GM19468 (cell line): Measurements from ENCODE around the gene PRPH2.
"Not testable (repeated sequence)": the region's sequence is repeated elsewhere in the genome, so short reads cannot be mapped to it uniquely, and the experiment has no call there.

Experiments
- ATAC-seq: cut with Tn5 transposase; IDR thresholded peaks from one replicate; pipeline ENCODE4 v1.9.1; 2021; ENCODE audit warnings: mild to moderate bottlenecking, moderate library complexity, moderate number of reproducible peaks; ENCODE audit not compliant: unreplicated experiment; ENCODE audit errors: extremely low read depth

The PRPH2 gene

DNA sequence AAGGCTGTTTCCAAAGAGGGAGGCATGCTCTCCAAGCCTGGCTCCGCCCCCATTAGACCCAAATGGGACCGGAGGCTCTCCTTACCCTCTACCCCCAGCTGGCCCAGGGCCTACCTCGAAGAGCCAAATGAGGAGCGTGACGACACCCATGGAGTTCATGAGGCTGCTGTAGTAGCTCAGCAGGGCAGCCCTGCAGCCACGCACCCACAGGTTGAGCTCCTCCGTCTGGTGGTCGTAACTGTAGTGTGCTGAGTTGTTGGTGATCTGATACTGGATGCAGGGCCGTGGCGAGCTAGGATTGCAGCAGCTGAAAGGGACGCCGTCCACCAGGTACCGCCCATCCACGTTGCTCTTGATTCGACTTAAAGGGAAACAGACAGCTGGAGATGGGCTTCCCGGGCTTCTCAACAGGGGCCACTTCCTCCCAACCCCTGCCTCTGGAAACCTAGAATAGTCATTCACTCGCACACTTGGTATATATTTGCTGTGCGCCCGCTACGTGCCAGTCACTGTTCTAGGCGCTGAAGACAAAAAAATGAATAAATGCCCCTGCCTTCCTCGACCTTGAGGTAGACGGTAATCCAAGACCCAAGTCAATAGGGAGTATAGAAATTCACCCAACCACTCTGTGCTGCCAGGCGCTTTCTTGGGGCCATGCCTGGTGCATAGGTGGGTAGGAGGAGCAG, 18.0 kb downstream of the PRPH2 start:
- no peak for ATAC-seq

DNA sequence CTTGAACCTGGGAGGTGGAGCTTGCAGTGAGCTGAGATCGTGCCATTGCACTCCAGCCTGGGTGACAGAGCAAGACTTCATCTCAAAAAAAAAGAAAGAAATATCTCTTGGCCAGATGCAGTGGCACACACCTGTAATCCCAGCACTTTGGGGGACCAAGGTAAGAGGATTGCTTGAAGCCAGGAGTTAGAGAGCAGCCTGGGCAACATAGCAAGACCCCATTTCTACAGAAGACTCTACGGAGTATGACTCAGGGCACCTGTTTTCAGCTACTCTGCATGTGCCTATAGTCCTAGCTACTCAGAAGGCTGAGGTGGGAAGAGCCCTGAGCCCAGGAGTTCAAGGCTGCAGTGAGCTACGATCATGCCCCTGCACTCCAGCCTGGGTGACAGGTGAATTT, 19.6 kb downstream of the PRPH2 start:
- not testable (repeated sequence) for ATAC-seq

DNA sequence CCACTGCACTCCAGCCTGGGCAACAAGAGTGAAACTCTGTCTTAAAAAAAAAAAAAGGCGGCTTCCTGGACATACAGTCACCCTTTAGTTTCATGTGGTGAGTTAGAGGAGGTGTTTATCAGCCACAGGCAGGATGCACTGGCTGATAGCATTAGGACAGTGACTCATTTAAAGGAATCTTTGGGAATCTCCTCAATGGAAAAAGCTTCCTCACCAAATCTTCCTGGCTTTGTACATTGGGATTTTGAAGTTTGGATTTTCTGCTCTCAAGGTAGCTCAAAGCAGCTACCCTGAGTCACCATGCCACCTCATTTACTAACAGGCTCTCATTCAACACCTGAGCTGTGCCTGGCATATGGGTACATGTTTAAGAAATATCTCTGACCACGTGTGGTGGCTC, 20.2 kb downstream of the PRPH2 start:
- no peak for ATAC-seq

DNA sequence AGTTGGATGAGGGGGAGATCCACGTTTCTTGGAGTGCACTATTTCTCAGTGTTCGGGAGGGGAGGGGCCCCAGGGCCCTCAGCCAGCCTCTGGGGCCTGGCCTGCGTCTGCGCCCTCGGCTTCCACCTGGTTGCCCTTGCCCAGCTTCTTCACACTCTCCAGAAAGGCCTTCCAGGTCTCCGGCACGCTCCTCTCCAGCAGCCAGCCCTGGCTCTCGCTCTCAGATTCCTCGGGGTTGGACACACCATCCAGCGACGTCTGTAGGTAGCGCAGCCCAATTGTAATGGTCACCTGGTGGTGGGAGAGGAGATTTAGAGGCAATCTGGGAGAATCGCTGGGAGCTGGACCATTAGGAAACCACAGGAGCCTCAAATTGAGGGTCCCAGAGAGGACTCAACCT, 24.2 kb downstream of the PRPH2 start:
- no peak for ATAC-seq

DNA sequence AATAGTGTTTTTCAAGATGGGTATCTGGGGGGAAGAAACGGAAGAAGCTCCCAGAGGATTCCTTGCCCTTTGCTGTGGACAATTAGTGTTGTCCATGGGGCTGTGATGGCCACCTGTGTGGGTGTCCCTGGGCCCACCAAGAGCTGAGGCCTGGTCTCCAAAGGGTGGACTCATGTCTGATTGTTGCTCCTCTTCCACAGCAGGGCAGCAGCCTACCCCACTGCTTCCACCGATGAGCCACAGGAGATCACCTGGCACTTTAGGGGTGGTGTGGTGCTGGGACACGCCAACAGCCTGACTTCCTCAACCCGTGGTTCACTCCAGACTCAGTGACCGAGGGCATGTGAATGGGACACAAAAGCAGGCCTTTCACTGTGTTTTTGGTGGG, 25.1 kb downstream of the PRPH2 start:
- no peak for ATAC-seq

DNA sequence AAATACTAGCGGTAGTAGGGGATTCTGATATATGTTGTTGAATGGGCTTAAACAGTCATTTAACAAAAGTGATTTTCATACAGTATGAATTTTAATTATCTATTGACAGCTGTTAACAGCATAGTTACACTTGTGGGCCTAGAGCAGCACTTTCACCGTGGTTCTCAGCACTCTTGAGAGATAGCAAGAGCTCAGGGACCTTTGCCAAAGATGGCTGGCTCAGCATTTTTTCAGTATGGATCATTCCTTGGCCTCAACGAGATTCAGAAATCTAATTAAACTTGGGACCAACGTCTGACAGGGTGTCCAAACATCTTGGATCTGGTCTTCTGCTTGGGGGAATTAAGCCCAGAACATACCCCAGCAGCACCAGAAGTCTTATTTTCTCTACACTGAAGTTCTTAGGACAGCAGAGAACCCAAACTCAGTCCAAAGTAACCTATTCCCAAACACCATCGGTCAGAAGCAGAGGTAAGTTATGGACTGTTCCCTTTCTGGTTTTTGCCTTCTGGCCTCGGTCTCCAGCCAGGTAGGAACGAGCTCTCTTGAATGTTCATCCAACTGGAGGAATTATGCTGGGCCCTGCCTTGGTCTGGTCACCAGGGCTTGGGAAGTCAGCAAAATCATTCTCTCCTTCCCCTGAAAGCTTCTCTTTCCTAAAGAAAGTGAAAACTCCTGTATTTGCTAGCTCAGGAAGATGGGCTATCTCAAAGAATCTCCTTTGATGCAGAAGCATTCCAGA, 25.7 kb downstream of the PRPH2 start:
- no peak for ATAC-seq

DNA sequence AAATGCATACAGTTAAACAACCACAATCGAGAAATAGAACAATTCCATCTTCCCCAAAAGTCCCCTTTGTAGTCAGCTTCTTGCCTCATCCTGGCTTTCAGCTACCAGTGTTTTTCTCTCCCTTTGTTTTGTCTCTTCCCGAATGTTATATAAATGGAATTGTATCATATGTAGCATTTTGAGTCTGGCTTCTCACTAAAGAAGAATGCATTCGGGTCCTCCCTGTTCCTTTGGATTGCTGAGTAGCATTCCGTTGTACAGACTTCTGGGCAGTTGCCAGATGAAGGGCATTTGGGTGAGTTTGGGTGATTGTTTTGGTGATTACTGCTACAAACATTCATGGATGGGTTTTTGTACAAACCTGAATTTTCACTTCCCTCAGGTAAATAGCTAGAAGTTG, 27.8 kb downstream of the PRPH2 start:
- no peak for ATAC-seq

DNA sequence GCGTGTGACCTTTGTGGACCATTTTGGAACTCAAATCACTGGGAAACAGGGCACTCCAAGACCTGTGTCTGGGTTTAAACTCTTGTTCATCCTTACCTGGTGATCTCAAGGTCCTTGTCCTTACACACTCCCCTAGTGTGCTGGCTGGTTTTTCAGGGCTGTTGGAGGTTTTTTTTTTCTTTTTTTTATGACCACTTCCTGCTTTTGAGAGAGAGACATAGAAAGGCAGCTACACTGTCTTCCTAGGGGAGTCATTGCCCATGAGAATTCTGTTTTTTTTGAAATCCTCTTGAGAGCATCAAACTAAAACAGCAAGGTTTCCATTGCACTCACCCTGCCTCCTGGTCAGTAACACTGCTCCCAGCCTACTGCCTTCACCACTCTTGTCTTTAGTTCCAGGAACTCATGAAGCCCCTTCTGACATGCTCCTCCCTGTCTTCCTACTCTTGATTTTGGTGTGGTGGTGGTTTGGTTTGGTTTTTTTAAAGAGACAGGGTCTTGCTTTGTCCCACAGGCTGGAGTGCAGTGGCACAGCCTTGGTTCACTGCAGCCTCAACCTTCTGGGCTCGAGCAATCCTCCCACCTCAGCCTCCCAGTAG, 28.6 kb downstream of the PRPH2 start:
- no peak for ATAC-seq

DNA sequence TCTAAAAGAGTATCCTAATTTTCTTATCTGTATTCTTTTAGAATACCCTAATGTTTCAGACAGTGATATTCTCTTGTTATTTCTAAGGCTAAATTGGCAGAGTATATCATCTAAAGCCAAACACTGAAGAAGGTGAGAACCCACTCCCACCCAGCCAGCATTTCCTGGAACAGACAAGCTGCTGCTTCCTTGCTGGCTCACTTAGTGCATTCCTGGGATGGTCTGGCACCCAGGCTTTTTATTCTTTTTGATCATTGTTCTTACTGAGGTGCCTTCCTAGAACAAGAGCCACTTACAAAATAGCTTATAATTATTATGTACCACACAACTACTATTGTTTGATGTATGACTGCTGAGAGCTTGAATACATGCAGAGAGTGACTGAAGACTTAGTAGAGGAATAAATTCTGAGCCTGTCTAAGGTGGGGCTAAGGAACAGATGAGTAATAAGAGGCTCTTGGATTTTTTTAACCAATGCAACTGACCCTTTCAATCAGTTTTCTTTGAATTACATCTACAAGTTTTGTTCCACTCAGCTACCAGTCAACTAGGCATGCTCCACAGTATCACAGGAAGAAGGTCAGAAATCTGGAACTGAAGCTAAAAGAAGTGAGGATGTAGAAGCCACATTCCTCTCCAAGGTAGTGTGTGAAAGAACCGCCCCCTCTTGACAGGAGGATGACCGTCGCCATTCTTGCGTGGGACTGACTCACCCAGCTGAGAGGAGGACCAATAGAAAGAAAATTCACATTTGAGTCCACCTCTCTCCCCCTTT, 30.1 kb downstream of the PRPH2 start:
- ATAC-seq, result no peak

DNA sequence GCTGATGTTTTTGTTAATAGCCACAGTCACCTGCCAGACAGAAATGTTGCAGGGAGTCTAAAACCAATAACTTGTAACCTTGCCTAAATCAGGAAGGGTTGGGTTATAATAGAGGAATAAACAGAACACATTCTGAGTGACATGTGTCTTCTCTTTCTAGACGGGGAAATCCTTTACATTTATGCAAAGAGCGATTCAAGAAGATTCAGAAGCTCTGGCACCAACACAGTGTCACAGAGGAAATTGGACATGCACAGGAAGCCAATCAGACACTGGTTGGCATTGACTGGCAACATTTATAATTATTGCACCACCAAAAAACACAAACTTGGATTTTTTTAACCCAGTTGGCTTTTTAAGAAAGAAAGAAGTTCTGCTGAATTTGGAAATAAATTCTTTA, 31.5 kb downstream of the PRPH2 start:
- no peak for ATAC-seq

DNA sequence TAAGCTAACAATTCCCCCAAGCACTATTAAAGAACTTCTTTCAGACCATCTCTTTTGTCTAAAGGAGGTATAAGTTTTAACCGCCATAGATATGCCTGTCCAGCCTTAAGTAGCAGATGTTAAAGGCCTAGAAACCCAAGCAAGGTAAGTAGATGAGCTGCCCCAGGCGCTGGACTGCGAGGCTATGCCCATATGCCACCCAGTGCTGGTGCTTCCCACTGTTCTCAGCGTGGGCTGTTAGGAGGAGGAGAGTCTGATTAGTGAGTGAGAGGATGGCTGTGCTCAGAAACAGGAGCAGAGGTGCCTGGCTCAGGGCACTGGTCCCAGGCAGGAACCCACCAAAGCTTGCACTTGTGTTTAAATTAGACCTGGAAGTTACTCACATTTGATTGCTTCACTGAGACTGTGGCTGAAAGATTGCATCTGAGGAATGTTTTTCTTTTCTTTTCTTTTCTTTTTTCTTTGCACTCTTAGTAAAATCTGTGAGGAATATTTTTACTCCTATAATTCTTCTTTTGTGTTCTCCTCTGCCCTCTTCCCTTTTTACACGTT, 32.2 kb downstream of the PRPH2 start:
- ATAC-seq, result no peak

DNA sequence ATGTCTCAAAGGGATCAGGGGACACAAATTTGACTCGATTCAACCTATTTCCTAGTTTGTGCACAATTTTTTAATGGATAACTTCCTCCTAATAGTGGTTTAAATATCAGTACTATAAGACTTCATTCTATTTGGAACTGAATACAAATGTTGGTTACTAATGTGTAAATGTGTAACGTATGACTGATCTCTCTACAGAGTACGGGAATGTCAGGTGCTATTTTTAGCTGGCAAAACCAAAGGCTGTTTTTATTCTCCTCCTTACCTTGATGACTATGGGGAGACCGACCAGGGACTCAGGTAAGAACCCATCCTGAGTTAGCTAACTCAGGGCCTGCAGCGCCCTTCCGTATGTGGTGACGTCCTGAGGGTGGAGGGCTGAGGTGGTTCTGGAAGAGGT, 33.0 kb downstream of the PRPH2 start:
- no peak for ATAC-seq

DNA sequence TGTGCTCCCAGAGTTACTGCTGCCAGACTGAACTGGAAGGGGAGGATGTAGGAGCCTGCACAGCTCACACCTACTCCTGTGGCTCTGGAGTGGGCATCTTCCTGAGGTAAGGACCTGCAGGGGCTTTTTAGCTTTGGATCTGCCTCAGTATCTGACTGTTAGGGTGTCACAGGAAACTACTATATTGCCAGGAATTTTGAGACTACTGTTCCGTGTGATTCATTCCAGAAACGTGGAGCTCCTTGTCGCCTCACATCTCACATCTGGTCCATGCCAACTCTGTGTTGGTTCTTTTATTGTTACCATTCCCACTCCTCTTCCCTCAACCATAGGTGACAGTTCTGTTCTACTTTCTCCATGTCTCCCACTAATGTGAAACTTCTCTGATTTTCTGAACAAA, 34.1 kb downstream of the PRPH2 start:
- ATAC-seq, result no peak

DNA sequence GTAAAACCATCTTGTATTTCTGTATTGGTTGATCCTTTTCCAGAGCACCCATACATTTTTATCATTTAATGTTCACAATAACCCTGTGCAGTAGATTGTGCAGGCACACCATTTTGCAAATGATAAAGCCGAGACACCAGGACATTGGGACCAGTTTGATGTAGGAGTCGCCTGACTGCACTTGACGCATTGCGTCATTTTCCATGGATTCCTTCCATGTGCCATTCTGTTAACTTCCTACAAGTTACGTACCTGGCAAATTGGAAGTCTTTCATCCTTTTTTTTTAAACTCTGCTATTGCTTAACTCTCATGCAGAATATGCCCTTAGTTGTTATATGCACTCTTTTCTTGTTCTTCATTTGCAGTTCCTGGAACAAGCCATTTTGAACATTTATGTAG, 43.0 kb downstream of the PRPH2 start:
- no peak for ATAC-seq

DNA sequence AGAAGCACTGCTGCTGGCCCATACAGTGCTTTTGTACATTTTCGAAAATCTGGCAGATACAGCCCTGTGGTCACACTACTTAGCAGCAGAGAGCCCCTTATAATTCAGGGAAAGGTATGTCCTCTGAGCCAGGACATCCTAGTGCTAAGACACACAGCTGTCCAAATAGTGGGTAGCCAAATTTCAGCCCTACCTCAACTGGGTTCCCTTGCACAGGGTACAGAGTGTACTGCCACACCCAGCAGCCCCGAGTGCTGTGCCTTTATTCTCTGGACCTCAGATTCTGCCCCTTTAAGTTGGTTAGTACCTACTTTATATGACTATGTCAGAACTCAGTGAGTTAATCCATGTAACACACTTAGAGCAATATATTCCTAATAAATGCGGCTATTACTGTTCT, 47.6 kb downstream of the PRPH2 start:
- ATAC-seq, result no peak

DNA sequence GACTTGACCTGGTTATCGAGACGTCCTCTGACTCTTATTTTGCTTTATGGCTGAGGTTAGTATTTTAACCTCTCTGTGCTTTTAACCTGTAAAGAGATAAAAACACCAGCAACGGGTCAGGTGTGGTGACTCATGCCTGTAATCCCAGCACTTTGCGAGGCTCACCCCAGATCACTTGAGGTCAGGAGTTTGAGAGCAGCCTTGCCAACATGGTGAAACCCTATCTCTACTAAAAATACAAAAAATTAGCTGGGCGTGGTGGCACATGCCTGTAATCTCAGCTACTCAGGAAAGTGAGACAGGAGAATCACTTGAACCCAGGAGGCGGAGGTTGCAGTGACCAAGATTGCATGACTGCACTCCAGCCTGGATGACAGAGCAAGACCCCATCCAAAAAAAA, 48.0 kb downstream of the PRPH2 start:
- not testable (repeated sequence) for ATAC-seq

DNA sequence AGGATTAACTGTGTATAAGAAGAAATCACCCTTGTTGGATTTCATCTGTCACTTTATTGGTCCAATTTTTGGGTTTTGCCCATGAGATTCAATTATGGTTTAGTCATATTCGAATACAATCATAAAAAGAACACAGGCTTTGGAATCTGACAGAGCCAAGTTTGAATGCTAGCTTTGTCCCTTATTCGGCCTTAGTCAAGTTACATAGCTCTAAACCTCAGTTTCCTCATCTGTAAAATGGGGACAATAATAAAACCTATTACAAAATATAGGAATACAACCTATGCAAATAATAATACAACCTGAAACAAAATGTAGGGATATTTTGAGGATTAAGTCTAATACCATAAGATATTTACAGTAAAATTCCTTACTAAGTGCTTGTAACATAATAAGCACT, 57.7 kb downstream of the PRPH2 start:
- ATAC-seq, result no peak

DNA sequence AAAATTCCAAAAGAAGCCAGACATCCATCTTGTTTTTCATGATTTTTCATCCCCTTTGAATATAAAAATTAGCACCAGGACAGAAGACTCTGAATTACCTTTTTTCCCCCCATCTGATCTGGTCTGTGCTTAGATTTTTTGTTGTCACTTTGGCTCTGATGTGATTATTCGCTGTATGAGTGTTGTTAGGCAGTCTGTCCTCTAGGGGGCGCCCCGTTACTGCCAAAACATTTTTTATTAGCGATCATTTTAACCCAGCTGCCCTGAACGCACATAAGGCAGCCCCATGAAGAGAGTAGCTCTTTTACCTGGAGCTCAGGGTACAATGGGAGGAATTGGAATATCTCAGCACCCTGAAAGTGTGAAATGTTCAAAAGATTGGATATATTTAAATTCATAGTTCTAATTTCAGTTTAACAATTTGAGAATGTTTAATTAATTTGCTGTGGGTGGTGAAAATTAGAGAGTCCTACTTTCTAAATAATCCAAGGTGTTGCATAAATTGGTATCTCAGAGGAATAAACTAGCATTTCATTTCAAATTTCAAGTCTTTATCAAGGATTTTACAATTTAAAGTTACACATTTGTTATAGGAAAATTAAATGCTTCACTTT, 60.8 kb downstream of the PRPH2 start:
- no peak for ATAC-seq

DNA sequence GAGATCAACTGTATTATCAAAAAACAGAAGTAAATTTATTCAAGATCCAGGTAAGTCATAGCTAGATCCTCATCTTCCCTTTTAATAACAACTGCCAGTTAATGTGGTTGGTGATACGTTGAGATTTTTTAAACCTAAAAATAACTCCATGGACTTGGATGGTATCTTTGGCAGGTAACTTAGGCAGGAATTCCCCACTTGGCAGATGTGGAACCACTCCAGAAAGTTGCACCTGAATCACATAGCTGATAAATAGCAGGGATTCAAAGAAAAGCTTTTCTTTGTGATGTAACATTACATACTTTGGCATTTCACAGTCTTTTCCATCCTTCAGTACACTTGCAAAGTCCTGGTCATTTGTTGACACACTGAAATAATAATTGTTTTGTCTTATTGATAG, 62.6 kb downstream of the PRPH2 start:
- ATAC-seq, result no peak

DNA sequence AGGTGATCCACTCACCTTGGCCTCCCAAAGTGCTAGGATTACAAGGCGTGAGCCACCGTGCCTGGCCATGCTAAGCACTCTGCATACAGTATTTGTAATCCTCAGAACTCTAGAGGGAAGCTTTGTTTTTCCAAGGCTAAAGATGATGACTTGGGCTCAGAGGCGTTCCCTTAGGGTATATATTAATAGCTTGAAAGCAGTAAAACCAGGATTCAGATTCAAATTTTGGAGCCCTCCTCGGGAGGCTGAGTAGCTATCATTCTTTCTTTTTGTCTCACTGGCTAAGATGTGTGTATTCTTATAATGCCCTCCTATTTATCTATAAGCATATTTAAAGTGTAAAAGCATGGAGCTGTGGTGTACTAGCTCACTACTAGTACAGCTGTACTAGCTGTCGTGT, 68.5 kb downstream of the PRPH2 start:
- no peak for ATAC-seq
